Peyer's patch (tissue), 4 donors: ENCODE measurements around the gene UVRAG. TPM values are rescaled to one million over a fixed set of nuclear protein-coding genes. Genes with fewer than 3 reads are reported as not detected.

Experiments used
- DNase-seq, 3 donors: peaks; one replicate each; pipeline ENCODE4 v3.0.0-alpha.2; 2017 to 2019
- H3K27ac ChIP-seq, 4 donors: fragments of 200-600 bp; sonication (generic); one replicate each; pipeline ENCODE4 v1.5.1; 2016 to 2019
- H3K27me3 ChIP-seq, 2 donors: fragments of 200-600 bp; sonication (generic); one replicate each; pipeline ENCODE4 v1.5.1; 2019
- H3K36me3 ChIP-seq, 3 donors: fragments of 200-600 bp; sonication (generic); one replicate each; pipeline ENCODE4 v1.5.1; 2016 to 2019
- H3K4me1 ChIP-seq, 4 donors: fragments of 200-600 bp; sonication (generic); one replicate each; pipeline ENCODE4 v1.5.1; 2016 to 2019
- H3K4me3 ChIP-seq, 4 donors: fragments of 200-600 bp; sonication (generic); 1 replicate in 3 of 4; 2 replicates in 1 of 4; pipeline ENCODE4 v1.5.1; 2016 to 2019; ENCODE audit warnings: mild to moderate bottlenecking in 1 of 4
- H3K9me3 ChIP-seq, 4 donors: fragments of 200-600 bp; sonication (generic); one replicate each; pipeline ENCODE4 v1.5.1; 2016 to 2019; ENCODE audit warnings: mild to moderate bottlenecking in 1 of 4
- POLR2A ChIP-seq, 2 donors: fragments of 450-650 bp; IDR thresholded peaks; one replicate each; pipeline ENCODE4 v1.5.1; 2017; ENCODE audit warnings: antibody characterized with exemption in 2 of 2, mild to moderate bottlenecking in 2 of 2, moderate library complexity in 2 of 2
- total RNA-seq, 4 donors: library from RNA; depleted of rRNA; stranded (reverse); fragments of >200 nt; gene quantifications; one replicate each; pipeline ENCODE4 v1.1.0, GENCODE V29; 2016
- TF ChIP-seq, protein P1 (sequence below), 6 experiments: fragments of 450-650 bp in 4 of 6; fragments of 200-600 bp in 2 of 6; sonication (generic) in 1 of 6; IDR thresholded peaks; one replicate each; pipeline ENCODE4 v1.5.1; 2017 to 2019; ENCODE audit warnings: antibody characterized with exemption in 6 of 6, mild to moderate bottlenecking in 3 of 6, moderate library complexity in 1 of 6

UVRAG gene
- total RNA-seq, 4 donors from 2014 or later, result 13.8 to 64.4 (median 22.1) TPM

DNA sequence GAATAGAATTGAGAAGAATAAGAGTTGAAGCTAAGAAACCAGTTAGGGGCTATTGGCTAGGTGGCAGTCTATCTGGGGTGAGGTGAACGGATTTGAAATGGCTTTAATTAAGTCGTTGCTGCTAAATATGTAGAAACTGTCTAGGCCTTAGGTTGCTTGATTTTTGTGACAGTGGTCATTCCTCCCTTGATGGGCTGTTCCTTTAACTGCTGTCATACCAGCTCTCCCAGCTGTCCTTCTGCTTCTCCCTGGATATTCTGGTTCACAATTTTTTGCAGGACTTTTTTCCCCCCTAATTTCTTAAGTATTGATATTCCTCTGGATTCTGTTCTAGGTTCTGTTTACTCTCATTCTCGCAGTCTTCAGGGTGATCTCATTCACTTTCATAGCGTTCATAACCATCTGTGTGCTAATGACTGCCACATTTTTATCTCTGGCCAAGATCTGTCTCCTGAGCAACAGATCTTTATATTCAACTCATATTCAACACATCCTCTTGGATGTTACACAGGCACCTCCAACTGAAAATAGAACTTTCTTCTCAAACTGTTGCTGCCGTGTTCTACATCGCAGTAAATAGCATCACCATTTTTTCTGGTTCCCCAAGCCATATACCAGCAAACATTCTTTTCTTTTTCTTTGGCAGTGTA, 134.1 kb downstream of the UVRAG start:
- H3K27ac ChIP-seq, result no peak overlapping the region
- no peaks in the 10 kb centered on the region for H3K36me3 ChIP-seq
- no peaks in the 10 kb centered on the region for H3K9me3 ChIP-seq
- DNase-seq, result no peak
- no peaks in the 10 kb centered on the region for H3K27me3 ChIP-seq
- H3K4me3 ChIP-seq, result no peak overlapping the region
- H3K4me1 ChIP-seq, result peaks cover 0 to 20% (median 4%) of the 10 kb centered on the region in 4 donors
- TF ChIP-seq POLR2A (IDR thresholded peaks at IDR 0.05), result no peak
- TF ChIP-seq, protein P1, sequence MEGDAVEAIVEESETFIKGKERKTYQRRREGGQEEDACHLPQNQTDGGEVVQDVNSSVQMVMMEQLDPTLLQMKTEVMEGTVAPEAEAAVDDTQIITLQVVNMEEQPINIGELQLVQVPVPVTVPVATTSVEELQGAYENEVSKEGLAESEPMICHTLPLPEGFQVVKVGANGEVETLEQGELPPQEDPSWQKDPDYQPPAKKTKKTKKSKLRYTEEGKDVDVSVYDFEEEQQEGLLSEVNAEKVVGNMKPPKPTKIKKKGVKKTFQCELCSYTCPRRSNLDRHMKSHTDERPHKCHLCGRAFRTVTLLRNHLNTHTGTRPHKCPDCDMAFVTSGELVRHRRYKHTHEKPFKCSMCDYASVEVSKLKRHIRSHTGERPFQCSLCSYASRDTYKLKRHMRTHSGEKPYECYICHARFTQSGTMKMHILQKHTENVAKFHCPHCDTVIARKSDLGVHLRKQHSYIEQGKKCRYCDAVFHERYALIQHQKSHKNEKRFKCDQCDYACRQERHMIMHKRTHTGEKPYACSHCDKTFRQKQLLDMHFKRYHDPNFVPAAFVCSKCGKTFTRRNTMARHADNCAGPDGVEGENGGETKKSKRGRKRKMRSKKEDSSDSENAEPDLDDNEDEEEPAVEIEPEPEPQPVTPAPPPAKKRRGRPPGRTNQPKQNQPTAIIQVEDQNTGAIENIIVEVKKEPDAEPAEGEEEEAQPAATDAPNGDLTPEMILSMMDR (IDR thresholded peaks at IDR 0.05), result no peak

DNA sequence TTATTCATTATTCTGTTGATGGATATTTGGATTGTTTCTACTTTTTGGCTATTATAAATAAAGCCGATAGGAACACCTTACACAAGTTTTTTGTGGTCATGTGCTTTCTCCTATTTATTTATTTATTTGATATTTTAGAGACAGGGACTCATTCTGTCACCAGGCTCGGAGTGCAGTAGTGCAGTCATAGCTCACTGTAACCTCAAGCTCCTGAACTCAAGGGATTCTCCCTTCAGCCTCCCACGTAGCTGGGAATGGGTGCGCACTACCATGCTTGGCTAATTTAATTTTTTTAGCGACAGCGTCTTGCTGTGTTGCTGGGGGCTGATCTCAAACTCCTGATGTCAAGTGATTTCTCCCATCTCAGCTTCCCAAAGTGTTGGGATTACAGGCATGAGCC, 135.1 kb downstream of the UVRAG start:
- no peak overlapping the region for H3K27ac ChIP-seq
- H3K27me3 ChIP-seq, result no peaks in the 10 kb centered on the region
- TF ChIP-seq POLR2A (IDR thresholded peaks at IDR 0.05), result no peak
- TF ChIP-seq, protein P1 (IDR thresholded peaks at IDR 0.05), result no peak
- DNase-seq, result no peak
- no peak overlapping the region for H3K4me3 ChIP-seq
- no peaks in the 10 kb centered on the region for H3K36me3 ChIP-seq
- H3K9me3 ChIP-seq, result no peaks in the 10 kb centered on the region
- peaks cover 0 to 19% (median 4%) of the 10 kb centered on the region in 4 donors for H3K4me1 ChIP-seq

DNA sequence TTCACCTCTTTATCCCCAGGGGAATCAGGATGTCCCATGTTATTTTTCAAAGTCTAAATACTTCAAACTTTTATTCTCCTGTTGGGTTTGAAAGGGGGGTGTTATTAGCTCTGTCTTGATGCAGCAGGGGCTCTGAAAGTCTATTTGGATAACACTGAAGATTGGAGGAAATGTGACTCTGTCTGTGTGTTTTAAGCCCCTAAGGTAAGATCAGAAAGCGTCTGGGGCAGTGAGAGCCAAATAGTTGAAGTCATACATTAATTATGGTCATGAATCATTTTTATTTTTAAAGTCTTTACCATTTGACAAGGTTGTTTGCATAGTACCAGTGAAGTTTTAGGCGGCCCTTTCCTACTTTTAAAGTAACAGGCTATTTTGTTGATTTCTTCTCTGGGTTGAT, 139.0 kb downstream of the UVRAG start:
- Histone ChIP-seq H3K36me3 (no peaks in the 10 kb centered on the region), H3K9me3 (no peaks in the 10 kb centered on the region), H3K27me3 (no peaks in the 10 kb centered on the region), H3K27ac (no peak overlapping the region), H3K4me3 (no peak overlapping the region), H3K4me1 (no peaks in the 10 kb centered on the region)
- TF ChIP-seq, protein P1 (IDR thresholded peaks at IDR 0.05), result no peak
- no peak for TF ChIP-seq POLR2A (IDR thresholded peaks at IDR 0.05)
- no peak for DNase-seq

DNA sequence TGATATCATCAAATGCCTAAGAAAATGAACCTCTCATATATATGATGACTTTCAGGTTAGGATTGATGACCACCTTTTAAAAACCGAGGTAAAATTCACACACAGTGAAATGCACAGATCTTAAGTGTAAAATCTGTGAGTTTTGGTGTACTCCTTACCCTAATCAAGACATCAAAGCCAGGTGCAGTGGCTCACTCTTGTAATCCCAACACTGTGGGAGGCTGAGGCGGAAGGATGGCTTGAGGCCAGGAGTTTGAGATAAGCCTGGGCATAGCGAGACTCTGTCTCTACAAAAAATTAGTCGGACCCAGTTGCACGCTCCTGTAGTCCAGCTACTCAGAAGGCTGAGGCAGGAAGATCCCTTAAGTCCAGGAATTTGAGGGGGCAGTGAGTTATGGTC, 140.4 kb downstream of the UVRAG start:
- no peaks in the 10 kb centered on the region for H3K9me3 ChIP-seq
- no peak for DNase-seq
- TF ChIP-seq, protein P1 (IDR thresholded peaks at IDR 0.05), result no peak
- no peak for TF ChIP-seq POLR2A (IDR thresholded peaks at IDR 0.05)
- H3K27me3 ChIP-seq, result no peaks in the 10 kb centered on the region
- no peaks in the 10 kb centered on the region for H3K4me1 ChIP-seq
- H3K27ac ChIP-seq, result no peak overlapping the region
- no peak overlapping the region for H3K4me3 ChIP-seq
- H3K36me3 ChIP-seq, result no peaks in the 10 kb centered on the region

DNA sequence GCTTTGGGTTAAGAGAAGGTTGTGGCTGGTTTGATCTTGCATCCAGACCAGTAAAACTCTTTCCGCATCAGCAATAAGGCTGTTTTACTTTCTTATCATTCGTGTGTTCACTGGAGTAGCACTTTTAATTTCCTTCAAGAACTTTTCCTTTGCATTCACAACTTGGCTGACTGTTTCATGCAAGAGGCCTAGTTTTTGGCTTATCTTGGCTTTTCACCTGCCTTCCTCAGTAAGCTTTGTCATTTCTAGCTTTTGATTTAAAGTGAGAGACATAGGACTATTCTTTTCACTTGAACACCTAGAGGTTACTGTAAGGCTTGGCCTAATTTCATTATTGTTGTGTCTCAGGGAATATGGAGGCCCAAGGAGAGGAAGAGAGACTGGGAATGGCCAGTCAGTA, 144.5 kb downstream of the UVRAG start:
- Histone ChIP-seq H3K27ac (no peak overlapping the region), H3K9me3 (no peaks in the 10 kb centered on the region), H3K4me1 (no peaks in the 10 kb centered on the region), H3K4me3 (no peak overlapping the region), H3K27me3 (no peaks in the 10 kb centered on the region), H3K36me3 (no peaks in the 10 kb centered on the region)
- TF ChIP-seq, protein P1 (IDR thresholded peaks at IDR 0.05), result no peak
- TF ChIP-seq POLR2A (IDR thresholded peaks at IDR 0.05), result no peak
- no peak for DNase-seq

DNA sequence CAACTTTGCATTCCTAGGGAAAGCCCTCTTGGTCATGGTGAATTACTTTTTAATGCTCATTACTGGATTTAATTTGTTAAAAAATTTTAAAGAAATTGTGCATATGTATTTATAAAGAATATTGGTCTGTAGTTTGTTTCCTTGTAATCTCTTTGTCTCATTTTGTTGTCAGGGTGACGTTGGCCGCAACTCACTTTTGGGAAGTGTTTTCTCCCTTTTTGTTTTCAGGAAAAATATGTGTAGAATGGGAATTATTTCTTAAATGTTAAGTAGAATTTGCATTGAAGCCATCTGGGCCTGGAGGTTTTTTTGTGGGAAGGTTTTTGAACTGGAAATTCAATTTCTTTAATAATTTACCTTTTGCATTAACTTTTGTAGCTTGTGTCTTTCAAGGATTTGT, 149.1 kb downstream of the UVRAG start:
- TF ChIP-seq, protein P1 (IDR thresholded peaks at IDR 0.05), result no peak
- TF ChIP-seq POLR2A (IDR thresholded peaks at IDR 0.05), result no peak
- Histone ChIP-seq H3K4me3 (no peak overlapping the region), H3K4me1 (no peaks in the 10 kb centered on the region), H3K9me3 (no peaks in the 10 kb centered on the region), H3K27me3 (no peaks in the 10 kb centered on the region), H3K36me3 (no peaks in the 10 kb centered on the region), H3K27ac (no peak overlapping the region)
- DNase-seq, result no peak
